NOMO-1 (cell line): ENCODE data around the gene CD3G.
"Not testable (repeated sequence)": the region's sequence is repeated elsewhere in the genome, so short reads cannot be mapped to it uniquely, and the experiment has no call there.

Source experiments
- DNase-seq, 2 experiments: peaks; one replicate each; lab custom pipeline; 2025; ENCODE audit not compliant: unreplicated experiment in 2 of 2; lab: John Stamatoyannopoulos, UW

The CD3G gene

GRCh38 chr11:118343981-118344515 lies at the start of gene CD3G:
TSS of gene CD3G (plus strand) at chr11:118344344. CDS start at chr11:118344424, 80 bp downstream.
- no peak for DNase-seq

DNA sequence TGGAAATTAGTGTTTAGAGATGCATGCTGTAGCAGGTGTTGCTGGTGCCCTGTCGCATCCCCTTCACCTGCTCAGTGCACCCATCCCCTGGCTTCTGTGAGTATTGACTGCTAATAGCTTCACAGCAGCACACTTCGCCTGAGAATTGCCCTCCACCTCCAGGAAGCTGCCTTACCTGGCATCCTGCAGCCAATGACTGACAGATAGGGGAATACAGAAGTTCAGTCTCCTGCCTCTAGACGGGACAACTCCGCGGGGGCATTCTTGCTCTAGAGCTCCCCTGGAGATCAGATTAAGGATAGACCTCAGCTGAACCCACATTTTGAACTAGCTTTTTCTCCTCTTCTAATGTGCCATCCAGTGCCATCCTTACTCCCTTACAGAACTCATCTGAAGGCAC lies 48.9 kb upstream of the CD3G start:
- no peak for DNase-seq

- peak in 1 of 2 experiments; percentile 10 for DNase-seq
Observed at GRCh38 chr11:118295815-118296454, 48.2 kb upstream of the CD3G start.

GRCh38 chr11:118301600-118302195 lies 42.4 kb upstream of the CD3G start:
- DNase-seq = no peak

DNA sequence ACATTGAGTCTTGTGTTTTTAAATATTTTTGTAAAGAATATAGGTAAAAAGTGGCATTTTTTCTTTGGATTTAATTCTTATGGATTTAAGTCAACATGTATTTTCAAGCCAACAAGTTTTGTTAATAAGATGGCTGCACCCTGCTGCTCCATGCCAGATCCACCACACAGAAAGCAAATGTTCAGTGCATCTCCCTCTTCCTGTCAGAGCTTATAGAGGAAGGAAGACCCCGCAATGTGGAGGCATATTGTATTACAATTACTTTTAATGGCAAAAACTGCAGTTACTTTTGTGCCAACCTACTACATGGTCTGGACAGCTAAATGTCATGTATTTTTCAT lies 39.9 kb upstream of the CD3G start:
- DNase-seq = no peak

GRCh38 chr11:118304568-118305248 lies 39.4 kb upstream of the CD3G start, which contains the start of gene CD3E:
TSS of gene CD3E (plus strand) at chr11:118304730. CDS start at chr11:118304953, 223 bp downstream.
- DNase-seq = no peak

DNA sequence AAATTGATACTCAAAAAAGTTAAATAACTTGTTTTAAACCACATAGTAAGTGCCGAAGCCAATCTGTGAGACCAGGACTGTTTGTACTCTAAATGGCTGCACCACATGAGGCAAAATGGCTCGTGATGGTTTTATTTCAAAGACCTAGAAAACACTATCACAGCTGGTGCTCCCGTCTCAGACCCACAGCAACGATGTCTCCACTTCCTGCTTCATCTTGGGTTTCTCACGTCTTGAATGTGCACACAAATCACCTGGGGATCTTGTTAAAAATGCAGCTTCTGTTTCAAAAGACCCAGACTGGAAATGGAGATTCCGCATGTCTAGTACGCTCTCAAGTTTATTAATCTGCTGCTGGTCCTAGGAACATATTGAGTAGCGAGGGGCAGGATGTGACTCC lies 38.4 kb upstream of the CD3G start:
- no peak for DNase-seq

DNA sequence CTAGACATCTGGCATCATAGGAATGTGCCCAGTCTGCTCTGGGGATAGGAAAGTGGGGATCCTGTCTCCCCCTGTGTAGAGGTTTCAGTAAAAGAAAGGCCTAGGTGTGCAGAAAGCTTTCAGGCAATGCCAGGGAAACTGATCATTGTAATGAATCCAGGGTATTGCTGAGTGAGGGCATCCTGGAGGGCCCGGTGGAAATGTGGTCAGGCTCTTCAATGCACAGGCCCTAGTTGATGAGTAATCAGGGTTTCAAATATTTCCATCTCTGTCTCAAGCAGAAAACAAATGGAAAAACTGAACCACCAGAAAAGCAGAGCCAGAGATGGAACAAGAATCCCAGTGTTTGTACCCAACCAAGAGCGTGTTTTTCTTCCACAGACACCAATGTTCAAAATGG lies 37.6 kb upstream of the CD3G start:
- no peak for DNase-seq

GRCh38 chr11:118308995-118309528 lies 35.1 kb upstream of the CD3G start:
- not testable (repeated sequence) for DNase-seq

- DNase-seq = no peak
Observed at GRCh38 chr11:118310271-118310670, 33.9 kb upstream of the CD3G start.

- DNase-seq = no peak
Observed at GRCh38 chr11:118310781-118311485, 33.2 kb upstream of the CD3G start.

- no peak for DNase-seq
Observed at GRCh38 chr11:118311518-118311917, 32.6 kb upstream of the CD3G start.

DNA sequence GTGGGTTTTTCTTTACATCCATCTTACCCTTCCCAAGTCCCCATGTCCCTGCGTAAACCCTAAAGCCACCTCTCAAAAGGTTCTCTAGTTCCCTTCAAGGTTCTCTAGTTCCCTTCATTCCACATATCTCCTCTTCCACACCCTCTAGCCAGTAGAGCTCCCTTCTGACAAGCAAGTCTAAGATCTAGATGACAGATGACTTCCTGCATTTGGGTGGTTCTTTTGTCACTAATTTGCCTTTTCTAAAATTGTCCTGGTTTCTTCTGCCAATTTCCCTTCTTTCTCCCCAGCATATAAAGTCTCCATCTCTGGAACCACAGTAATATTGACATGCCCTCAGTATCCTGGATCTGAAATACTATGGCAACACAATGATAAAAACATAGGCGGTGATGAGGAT lies 31.8 kb upstream of the CD3G start:
- DNase-seq = no peak

GRCh38 chr11:118313242-118313641 lies 30.9 kb upstream of the CD3G start:
- DNase-seq = no peak

DNA sequence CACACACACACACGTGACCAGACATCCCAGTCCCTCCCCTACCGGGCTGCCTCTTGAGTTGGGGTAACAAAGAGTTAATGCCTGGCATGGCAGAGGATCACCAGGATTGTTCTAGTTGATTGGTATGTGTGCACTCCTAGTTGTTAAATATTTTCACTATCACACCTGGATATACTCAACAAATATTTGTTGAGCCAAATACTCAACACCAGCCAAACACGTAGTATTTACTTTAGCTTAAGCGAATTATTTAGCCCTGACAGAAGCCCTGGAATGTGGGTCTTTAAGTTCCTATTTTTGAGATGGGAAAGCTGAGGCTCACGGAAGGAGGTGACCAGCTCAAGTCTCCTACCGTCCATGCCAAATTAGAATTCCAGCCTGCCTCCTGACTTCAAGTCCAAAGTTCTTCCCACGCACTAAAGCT lies 29.1 kb upstream of the CD3G start:
- no peak for DNase-seq

DNA sequence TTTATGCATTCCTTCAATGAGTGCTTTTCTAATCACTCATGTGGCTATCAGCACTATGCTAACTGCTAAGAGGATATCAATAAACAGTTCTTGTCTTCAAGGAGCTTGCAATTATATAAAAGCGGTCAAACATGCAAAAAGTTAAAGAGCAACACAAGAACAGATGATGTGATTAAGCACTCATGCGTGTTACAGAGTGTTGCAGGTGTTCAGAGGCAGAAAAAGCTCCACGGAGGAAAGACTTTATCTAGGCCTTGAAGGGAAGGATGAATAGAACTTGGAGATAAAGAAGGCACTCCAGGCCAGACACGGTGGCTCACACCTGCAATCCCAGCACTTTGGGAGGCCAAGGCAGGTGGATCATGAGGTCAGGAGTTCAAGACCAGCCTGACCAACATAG lies 26.0 kb upstream of the CD3G start:
- DNase-seq = no peak

DNA sequence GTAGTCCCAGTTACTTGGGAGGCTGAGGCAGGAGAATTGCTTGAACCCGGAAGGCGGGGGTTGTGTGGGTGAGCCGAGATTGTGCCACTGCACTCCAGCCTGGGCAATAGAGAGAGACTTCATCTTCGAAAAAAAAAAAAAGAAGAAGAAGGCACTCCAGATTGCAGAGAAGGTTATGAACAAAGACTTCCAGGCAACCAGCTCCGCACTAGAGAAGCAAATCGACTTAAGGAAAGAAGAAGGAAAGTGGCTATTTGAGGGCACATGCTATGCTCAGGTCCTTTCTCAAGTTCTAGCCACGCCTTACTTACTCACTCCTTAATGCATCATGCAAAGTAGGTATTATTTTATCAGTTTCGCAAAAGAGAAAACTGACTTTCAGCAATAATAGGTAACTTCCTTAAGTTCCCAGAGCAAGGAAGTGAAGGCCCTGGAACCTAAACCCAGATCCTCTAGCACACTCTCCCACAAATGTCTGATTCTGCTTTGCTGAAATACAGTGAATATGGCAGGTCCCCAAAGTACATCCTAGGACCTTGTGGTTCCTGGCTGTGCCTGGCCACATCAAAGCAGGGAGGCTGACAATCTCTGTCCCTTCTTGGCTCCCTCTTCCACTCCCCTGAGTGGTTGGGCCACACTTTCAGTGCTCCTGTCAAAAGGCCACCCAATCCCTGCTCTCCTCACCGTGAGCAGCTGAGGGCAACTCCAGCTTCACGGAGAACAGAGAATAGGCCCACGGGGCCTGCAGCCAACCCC lies 25.4 kb upstream of the CD3G start:
- DNase-seq = peak; percentile 16 to 55

GRCh38 chr11:118319337-118319707 lies 24.8 kb upstream of the CD3G start:
- peak; percentile 77 to 82 for DNase-seq

GRCh38 chr11:118320515-118320914 lies 23.6 kb upstream of the CD3G start:
- DNase-seq = no peak

DNA sequence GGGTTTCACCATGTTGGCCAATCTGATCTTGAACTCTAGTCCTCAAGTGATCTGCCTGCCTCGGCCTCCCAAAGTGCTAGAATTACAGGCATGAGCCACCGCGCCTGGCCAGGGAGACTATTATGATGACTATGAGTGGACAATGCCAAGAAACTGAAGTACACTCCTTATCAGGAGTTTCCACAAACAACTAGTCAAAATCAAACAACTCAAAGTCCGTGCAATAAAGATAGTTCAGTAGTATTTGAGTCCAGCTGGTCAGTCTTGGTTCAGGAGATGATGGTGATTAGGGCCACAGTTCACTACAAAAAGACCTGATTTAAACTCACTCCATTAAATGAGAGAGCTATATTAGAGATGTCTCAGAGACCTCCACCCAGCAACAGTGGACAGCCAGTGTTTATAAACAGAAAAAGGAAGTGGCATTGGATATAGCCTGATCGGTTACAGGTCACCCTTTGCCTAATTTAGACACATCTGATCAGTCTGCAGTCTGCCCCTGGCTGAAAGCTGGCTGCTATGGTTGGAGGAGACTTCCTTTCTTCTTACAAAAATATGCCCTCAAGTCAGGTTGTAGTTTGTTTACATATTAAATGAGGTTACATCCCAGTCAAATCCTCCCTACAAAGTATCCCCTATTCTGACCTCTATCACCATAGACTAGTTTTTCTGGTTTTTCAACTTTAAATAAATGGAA lies 22.6 kb upstream of the CD3G start:
- peak; percentile 17 to 53 for DNase-seq
